ENCODE results near the gene ENTPD7.

ENTPD7 gene

GRCh38 chr10:99748823-99749451 is 89.6 kb downstream of the ENTPD7 start:
- DNase-seq, result no peak

GRCh38 chr10:99750641-99751040 is 91.3 kb downstream of the ENTPD7 start:
- no peak for DNase-seq

GRCh38 chr10:99754670-99755069 is 95.4 kb downstream of the ENTPD7 start:
- DNase-seq, result no peak

Data from eye (tissue), 1 donor.